Measurements from ENCODE around the gene HAAO.

HAAO gene

GRCh38 chr2:42793334-42794270 lies 1.2 kb upstream of the HAAO start:
- no peak for DNase-seq (ENCODE audit: low read depth)

GRCh38 chr2:42792087-42792582 lies 248 bp downstream of the HAAO start:
- no peak for DNase-seq (ENCODE audit: low read depth)

GRCh38 chr2:42791606-42792005 lies 777 bp downstream of the HAAO start:
- DNase-seq (ENCODE audit: low read depth) = no peak

GRCh38 chr2:42789751-42790150 lies 2.6 kb downstream of the HAAO start:
- no peak for DNase-seq (ENCODE audit: low read depth)

GRCh38 chr2:42788882-42789281 lies 3.5 kb downstream of the HAAO start:
- DNase-seq (ENCODE audit: low read depth) = no peak

- no peak for DNase-seq (ENCODE audit: low read depth)
Observed at GRCh38 chr2:42788478-42788793, 3.9 kb downstream of the HAAO start.

- no peak for DNase-seq (ENCODE audit: low read depth)
Observed at GRCh38 chr2:42787788-42788477, 4.5 kb downstream of the HAAO start.

GRCh38 chr2:42787424-42787787 lies 5.0 kb downstream of the HAAO start:
- no peak for DNase-seq (ENCODE audit: low read depth)

GRCh38 chr2:42786561-42787345 lies 5.6 kb downstream of the HAAO start:
- DNase-seq (ENCODE audit: low read depth) = no peak

- no peak for DNase-seq (ENCODE audit: low read depth)
Observed at GRCh38 chr2:42784204-42784880, 8.0 kb downstream of the HAAO start.

- DNase-seq (ENCODE audit: low read depth) = no peak
Observed at GRCh38 chr2:42783511-42783910, 8.9 kb downstream of the HAAO start.

- DNase-seq (ENCODE audit: low read depth) = no peak
Observed at GRCh38 chr2:42781181-42781580, 11.2 kb downstream of the HAAO start.

- peak; percentile 43 for DNase-seq (ENCODE audit: low read depth)
Observed at GRCh38 chr2:42777883-42778805, 14.2 kb downstream of the HAAO start.

- no peak for DNase-seq (ENCODE audit: low read depth)
Observed at GRCh38 chr2:42775810-42776209, 16.6 kb downstream of the HAAO start.

GRCh38 chr2:42775186-42775585 lies 17.2 kb downstream of the HAAO start:
- no peak for DNase-seq (ENCODE audit: low read depth)

- no peak for DNase-seq (ENCODE audit: low read depth)
Observed at GRCh38 chr2:42771546-42772153, 20.7 kb downstream of the HAAO start.

- peak; percentile 74 for DNase-seq (ENCODE audit: low read depth)
Observed at GRCh38 chr2:42770288-42771131, 21.9 kb downstream of the HAAO start.

- DNase-seq (ENCODE audit: low read depth) = no peak
Observed at GRCh38 chr2:42769583-42770287, 22.6 kb downstream of the HAAO start.

Data from iris pigment epithelial cell (primary cell).